Kidney (tissue), 14 donors: ENCODE measurements around the gene ERC2. TPM values are rescaled to one million over a fixed set of nuclear protein-coding genes. Genes with fewer than 3 reads are reported as not detected.

Source experiments
- DNase-seq, 5 donors: peaks; one replicate each; pipeline ENCODE4 v3.0.0-alpha.2; 2013 to 2020
- FAIRE-seq: peaks from 2 replicates; lab custom pipeline; 2012; peaks lifted over from hg19 to GRCh38; lab: Jason Lieb, UNC
- H3K27ac ChIP-seq, 2 donors: one replicate each; pipeline ENCODE4 v1.7.0; 2013; ENCODE audit warnings: low read depth in 2 of 2, low read length in 2 of 2, inconsistent platforms in 1 of 2
- H3K27me3 ChIP-seq: one replicate; pipeline ENCODE4 v1.7.1; 2013; ENCODE audit warnings: low read length, inconsistent platforms; ENCODE audit not compliant: control insufficient read depth, insufficient read depth
- H3K36me3 ChIP-seq, 3 donors: one replicate each; pipeline versions ENCODE4 v1.7.0 to v1.7.1; 2013; ENCODE audit warnings: low read length in 3 of 3, control low read depth in 1 of 3, inconsistent platforms in 1 of 3; ENCODE audit not compliant: insufficient read depth in 3 of 3, control insufficient read depth in 2 of 3
- H3K4me1 ChIP-seq, 3 donors: one replicate each; pipeline versions ENCODE4 v1.7.0 to v1.7.1; 2013; ENCODE audit warnings: low read length in 3 of 3, inconsistent platforms in 1 of 3, low read depth in 1 of 3; ENCODE audit not compliant: control insufficient read depth in 2 of 3, insufficient read depth in 2 of 3
- H3K4me3 ChIP-seq, 3 donors: one replicate each; pipeline versions ENCODE4 v1.7.0 to v1.8.1; 2013; ENCODE audit warnings: low read length in 3 of 3, control low read depth in 1 of 3, inconsistent platforms in 1 of 3
- H3K9ac ChIP-seq, 3 donors: one replicate each; pipeline versions ENCODE4 v1.7.0 to v1.7.1; 2013; ENCODE audit warnings: low read length in 3 of 3, control low read depth in 1 of 3, inconsistent platforms in 1 of 3
- H3K9me3 ChIP-seq, 3 donors: one replicate each; pipeline versions ENCODE4 v1.7.0 to v1.7.1; 2013; ENCODE audit warnings: low read length in 3 of 3, control low read depth in 1 of 3, inconsistent platforms in 1 of 3; ENCODE audit not compliant: control insufficient read depth in 2 of 3, insufficient read depth in 1 of 3
- CTCF ChIP-seq: IDR thresholded peaks from 3 replicates; pipeline ENCODE4 v1.5.1; 2012; ENCODE audit warnings: mild to moderate bottlenecking, moderate library complexity, borderline replicate concordance; ENCODE audit not compliant: insufficient read depth; ENCODE audit errors: extremely low read depth
- intact Hi-C: fragments of 100-400 bp; cut with DNase I; formaldehyde crosslinking; loops from one replicate; pipeline ENCODE4 v1.11.1; 2022
- polyA plus RNA-seq: library from polyadenylated mRNA; stranded (reverse); fragments of 350-450 nt; fragmentation: Illumina TruSeq; extraction: RNeasy Lipid Tissue Mini Kit (QIAGEN cat#74804); gene quantifications from one replicate; pipeline ENCODE4 v1.2.3, GENCODE V29; 2014; ENCODE audit warnings: low read depth, low replicate concordance; ENCODE audit not compliant: insufficient read depth
- total RNA-seq: library from RNA; stranded (reverse); fragmentation: NEBNext Ultra II Directional; extraction: Animal tissue kit (Norgen Biotek cat#: 25700); gene quantifications from one replicate; pipeline ENCODE4 v1.2.1, GENCODE V29; 2021
- donor health status: control.
- donor health status: control.
- donor health status: control.
- donor health status: control.
- donor health status: control.
- donor health status: DM: yes; HTN: yes; CAD: no.
- donor health status: Normal renal cell carcinoma (clear cell type).

Gene ERC2
- total and polyA plus RNA-seq, 2 donors from 2014 or later = 0.92 to 3.8 TPM

DNA sequence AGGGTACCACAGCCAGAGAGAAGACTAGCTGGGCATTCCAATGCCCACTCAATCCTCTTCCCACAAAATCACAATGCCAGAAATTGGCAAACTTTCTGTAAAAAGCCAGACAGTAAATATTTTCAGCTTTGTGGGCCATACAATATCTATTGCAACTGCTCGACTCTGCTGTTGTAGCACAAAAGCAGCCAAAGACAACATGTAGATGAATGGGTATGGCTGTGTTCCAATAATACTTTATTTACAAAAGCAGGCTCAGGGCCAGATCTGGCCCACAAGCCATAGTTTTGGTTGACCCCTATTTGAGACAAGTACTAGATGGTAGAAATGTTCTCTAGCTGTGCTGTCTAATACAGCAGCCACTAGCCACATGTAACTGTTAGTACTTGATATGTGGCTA lies 330.9 kb downstream of the ERC2 start:
- Histone ChIP-seq H3K4me3 (no peak overlapping the region), H3K9me3 (no peaks in the 10 kb centered on the region), H3K4me1 (no peaks in the 10 kb centered on the region), H3K36me3 (no peaks in the 10 kb centered on the region), H3K9ac (no peak overlapping the region), H3K27ac (no peak overlapping the region), H3K27me3 (no peaks in the 10 kb centered on the region)
- no peak for TF ChIP-seq CTCF
- FAIRE-seq (no peak), DNase-seq (no peak)
- intact Hi-C loops = no loop called here

GRCh38 chr3:56136514-56136913 lies 331.8 kb downstream of the ERC2 start:
- Histone ChIP-seq H3K36me3 (no peaks in the 10 kb centered on the region), H3K27ac (no peak overlapping the region), H3K27me3 (no peaks in the 10 kb centered on the region), H3K9ac (no peak overlapping the region), H3K4me3 (no peak overlapping the region), H3K9me3 (no peaks in the 10 kb centered on the region), H3K4me1 (no peaks in the 10 kb centered on the region)
- DNase-seq (no peak), FAIRE-seq (no peak)
- intact Hi-C loops = no loop called here
- no peak for TF ChIP-seq CTCF

GRCh38 chr3:56135941-56136340 lies 332.3 kb downstream of the ERC2 start:
- DNase-seq = no peak
- Histone ChIP-seq H3K36me3 (no peaks in the 10 kb centered on the region), H3K4me3 (no peak overlapping the region), H3K27ac (no peak overlapping the region), H3K27me3 (no peaks in the 10 kb centered on the region), H3K4me1 (no peaks in the 10 kb centered on the region), H3K9ac (no peak overlapping the region), H3K9me3 (no peaks in the 10 kb centered on the region)
- no peak for FAIRE-seq
- TF ChIP-seq CTCF = no peak
- intact Hi-C loops = no loop called here

DNA sequence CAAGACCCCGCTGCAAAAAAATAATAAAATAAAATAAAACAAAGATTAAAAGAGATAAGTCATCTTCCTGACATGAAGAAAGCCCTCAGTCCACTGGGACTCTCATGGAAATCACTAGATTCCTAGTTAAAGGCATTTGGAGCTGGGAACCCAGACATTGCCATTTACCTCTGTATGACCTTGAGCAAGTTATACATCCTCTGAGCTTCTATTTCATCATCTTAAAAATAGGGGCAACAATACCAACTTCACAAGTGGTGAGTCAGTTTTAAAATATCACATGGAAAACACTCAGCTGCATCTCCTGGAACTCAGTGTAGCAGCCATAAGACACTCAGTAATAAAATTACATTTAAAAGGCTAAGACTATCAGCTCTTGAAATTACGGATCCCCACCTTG lies 334.8 kb downstream of the ERC2 start:
- H3K9ac ChIP-seq = no peak overlapping the region
- no peak for FAIRE-seq
- no peaks in the 10 kb centered on the region for H3K27me3 ChIP-seq
- H3K36me3 ChIP-seq = no peaks in the 10 kb centered on the region
- no peak for DNase-seq
- no peak for TF ChIP-seq CTCF
- H3K27ac ChIP-seq = no peak overlapping the region
- intact Hi-C loops = no loop called here
- H3K4me1 ChIP-seq = no peaks in the 10 kb centered on the region
- no peak overlapping the region for H3K4me3 ChIP-seq
- no peaks in the 10 kb centered on the region for H3K9me3 ChIP-seq
